RWPE2 (cell line): ENCODE results near the gene TEK.

Experiments
- ATAC-seq: fragments of 200-7000 bp; cut with Tn5 transposase; 3 replicates; pipeline ENCODE4 v1.9.1; 2021; ENCODE audit warnings: low read depth
- DNase-seq: peaks from one replicate; pipeline ENCODE4 v3.0.0-alpha.2; 2020; ENCODE audit warnings: low spot score
- H3K27ac ChIP-seq: fragments of 450-650 bp; 2 replicates; pipeline ENCODE4 v1.5.1; 2017; ENCODE audit warnings: mild to moderate bottlenecking; ENCODE audit not compliant: poor library complexity, severe bottlenecking
- H3K27me3 ChIP-seq: fragments of 250-450 bp; sonication (Bioruptor Pico); 2 replicates; pipeline ENCODE4 v1.5.1; 2021; ENCODE audit warnings: mild to moderate bottlenecking, moderate library complexity; ENCODE audit not compliant: insufficient read depth, poor library complexity, severe bottlenecking
- H3K36me3 ChIP-seq: fragments of 250-450 bp; sonication (Bioruptor Pico); 2 replicates; pipeline ENCODE4 v1.5.1; 2020; ENCODE audit warnings: low read depth, mild to moderate bottlenecking, moderate library complexity
- H3K4me1 ChIP-seq: fragments of 250-450 bp; sonication (Bioruptor Pico); 2 replicates; pipeline ENCODE4 v1.5.1; 2021; ENCODE audit warnings: mild to moderate bottlenecking, moderate library complexity; ENCODE audit not compliant: insufficient read depth, poor library complexity, severe bottlenecking
- H3K4me3 ChIP-seq: fragments of 250-450 bp; sonication (Bioruptor Pico); 2 replicates; pipeline ENCODE4 v1.5.1; 2021; ENCODE audit warnings: mild to moderate bottlenecking, moderate library complexity; ENCODE audit not compliant: severe bottlenecking
- H3K9me3 ChIP-seq: fragments of 250-450 bp; sonication (Bioruptor Pico); 2 replicates; pipeline ENCODE4 v1.5.1; 2021; ENCODE audit warnings: mild to moderate bottlenecking, moderate library complexity; ENCODE audit not compliant: severe bottlenecking
- TF ChIP-seq, protein P1 (sequence below): fragments of 450-650 bp; IDR thresholded peaks from one replicate; pipeline ENCODE4 v1.5.1; 2017; ENCODE audit warnings: mild to moderate bottlenecking, moderate library complexity; ENCODE audit not compliant: poor library complexity, severe bottlenecking

The TEK gene

DNA sequence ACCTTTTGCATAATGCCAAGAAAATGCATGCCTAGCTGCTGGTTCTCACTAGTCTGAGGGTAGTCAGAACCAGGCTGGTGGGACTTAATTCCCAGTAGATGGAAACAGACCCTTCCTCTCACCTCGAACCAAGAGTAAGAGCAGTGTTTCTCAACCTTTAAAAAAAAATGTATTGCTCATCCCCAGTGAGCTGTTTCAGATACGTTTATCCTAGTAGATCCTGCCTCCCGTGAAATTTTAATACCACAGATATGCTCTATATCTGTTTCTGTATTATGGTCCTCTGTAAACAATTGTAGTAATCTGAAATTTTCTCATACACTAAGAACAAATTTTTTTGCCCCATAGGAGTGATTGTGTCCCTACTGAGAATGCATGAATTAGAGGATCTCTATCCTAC, 86.2 kb downstream of the TEK start:
- no peak overlapping the region for H3K4me3 ChIP-seq
- ATAC-seq = no peak
- DNase-seq = no peak
- no peaks in the 10 kb centered on the region for H3K9me3 ChIP-seq
- H3K36me3 ChIP-seq = no peaks in the 10 kb centered on the region
- H3K4me1 ChIP-seq = peaks cover 21% of the 10 kb centered on the region
- peak overlapping the region; percentile 49 for H3K27ac ChIP-seq
- TF ChIP-seq, protein P1, sequence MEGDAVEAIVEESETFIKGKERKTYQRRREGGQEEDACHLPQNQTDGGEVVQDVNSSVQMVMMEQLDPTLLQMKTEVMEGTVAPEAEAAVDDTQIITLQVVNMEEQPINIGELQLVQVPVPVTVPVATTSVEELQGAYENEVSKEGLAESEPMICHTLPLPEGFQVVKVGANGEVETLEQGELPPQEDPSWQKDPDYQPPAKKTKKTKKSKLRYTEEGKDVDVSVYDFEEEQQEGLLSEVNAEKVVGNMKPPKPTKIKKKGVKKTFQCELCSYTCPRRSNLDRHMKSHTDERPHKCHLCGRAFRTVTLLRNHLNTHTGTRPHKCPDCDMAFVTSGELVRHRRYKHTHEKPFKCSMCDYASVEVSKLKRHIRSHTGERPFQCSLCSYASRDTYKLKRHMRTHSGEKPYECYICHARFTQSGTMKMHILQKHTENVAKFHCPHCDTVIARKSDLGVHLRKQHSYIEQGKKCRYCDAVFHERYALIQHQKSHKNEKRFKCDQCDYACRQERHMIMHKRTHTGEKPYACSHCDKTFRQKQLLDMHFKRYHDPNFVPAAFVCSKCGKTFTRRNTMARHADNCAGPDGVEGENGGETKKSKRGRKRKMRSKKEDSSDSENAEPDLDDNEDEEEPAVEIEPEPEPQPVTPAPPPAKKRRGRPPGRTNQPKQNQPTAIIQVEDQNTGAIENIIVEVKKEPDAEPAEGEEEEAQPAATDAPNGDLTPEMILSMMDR = no peak
- no peaks in the 10 kb centered on the region for H3K27me3 ChIP-seq

DNA sequence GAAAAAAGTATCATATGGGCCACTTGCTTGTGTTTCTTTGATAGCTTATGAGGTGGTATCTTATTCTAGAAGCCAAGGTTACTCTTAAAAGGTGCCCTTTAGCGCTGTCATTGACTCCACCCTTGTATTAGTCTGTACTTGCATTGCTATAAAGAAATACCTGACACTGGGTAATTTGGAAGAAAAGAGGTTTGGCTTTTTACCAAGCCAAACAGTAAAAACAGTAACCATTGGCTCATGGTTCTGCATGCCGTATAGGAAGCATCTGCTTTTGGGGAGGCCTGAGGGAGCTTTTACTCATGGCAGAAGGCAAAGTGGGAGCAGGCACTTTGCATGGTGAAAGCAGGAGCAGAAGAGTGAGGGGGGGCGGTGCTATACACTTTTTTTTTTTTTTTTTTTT, 87.4 kb downstream of the TEK start:
- H3K4me1 ChIP-seq = peaks cover 25% of the 10 kb centered on the region
- TF ChIP-seq, protein P1 = no peak
- H3K4me3 ChIP-seq = no peak overlapping the region
- peak; percentile 35 for ATAC-seq
- H3K36me3 ChIP-seq = no peaks in the 10 kb centered on the region
- H3K27ac ChIP-seq = peak overlapping the region; percentile 14
- H3K9me3 ChIP-seq = no peaks in the 10 kb centered on the region
- DNase-seq = no peak
- H3K27me3 ChIP-seq = no peaks in the 10 kb centered on the region

DNA sequence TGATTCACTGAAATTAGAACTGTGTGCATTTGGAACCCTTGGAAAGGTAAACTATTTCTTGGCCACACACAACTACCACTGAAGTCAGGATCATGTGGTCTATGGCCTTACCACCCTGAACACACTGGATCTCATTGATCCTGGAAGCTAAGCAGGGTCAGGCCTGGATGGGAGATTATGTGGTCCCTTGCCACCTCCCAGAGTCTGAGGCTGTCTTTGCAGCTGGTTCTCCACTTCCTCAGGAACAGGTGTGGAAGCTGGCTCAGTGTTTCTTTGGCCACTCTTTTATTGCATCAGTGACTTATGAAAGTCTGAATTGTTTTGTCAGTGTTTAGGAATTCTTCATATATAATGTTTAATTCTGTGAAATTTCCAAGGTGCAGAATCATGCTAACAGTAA, 89.2 kb downstream of the TEK start:
- peaks cover 25% of the 10 kb centered on the region for H3K4me1 ChIP-seq
- H3K27ac ChIP-seq = no peak overlapping the region
- no peak overlapping the region for H3K4me3 ChIP-seq
- DNase-seq (no peak), ATAC-seq (peak; percentile 64)
- no peaks in the 10 kb centered on the region for H3K27me3 ChIP-seq
- H3K9me3 ChIP-seq = no peaks in the 10 kb centered on the region
- TF ChIP-seq, protein P1 = peak; percentile 57
- no peaks in the 10 kb centered on the region for H3K36me3 ChIP-seq

DNA sequence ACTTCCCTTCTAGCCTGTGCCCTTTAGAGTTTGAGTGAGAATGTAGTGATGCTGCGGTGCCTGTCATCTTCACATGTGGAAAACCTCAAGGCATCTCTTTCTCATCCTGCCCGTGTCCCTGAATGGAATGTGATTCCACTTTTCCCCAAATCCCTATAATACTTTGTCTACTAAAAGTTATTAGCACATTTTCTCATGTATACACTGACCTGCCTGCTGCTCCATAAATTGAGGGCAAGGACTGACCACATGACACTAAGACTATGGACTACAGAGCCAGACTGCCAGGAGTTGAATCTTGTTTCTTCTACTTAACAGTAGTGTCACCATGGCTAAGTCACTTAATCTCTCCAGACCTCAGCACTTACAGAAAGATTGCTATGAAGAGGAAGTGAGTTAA, 93.0 kb downstream of the TEK start:
- Histone ChIP-seq H3K4me1 (peaks cover 19% of the 10 kb centered on the region), H3K36me3 (no peaks in the 10 kb centered on the region), H3K9me3 (no peaks in the 10 kb centered on the region), H3K27ac (no peak overlapping the region), H3K4me3 (no peak overlapping the region), H3K27me3 (no peaks in the 10 kb centered on the region)
- no peak for DNase-seq
- TF ChIP-seq, protein P1 = no peak
- no peak for ATAC-seq

DNA sequence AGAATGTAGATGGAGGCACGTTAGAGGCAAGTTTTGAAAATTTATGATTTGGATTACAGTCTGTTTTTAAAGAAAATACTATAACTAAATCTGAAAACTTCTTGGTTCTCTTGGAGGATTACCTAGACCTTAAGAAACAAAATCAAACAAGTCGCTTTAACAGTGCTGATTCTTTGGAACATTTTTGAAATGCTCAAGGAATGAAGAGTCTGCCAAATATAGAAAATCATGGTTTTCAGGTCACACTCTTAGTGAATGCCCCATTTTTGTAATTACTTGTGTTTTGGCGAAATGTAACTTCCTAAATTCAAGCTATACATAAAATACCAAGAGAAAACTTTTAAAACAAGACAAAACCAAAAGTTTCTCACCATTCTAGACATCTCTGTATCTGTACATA, 94.8 kb downstream of the TEK start:
- Histone ChIP-seq H3K36me3 (no peaks in the 10 kb centered on the region), H3K4me1 (peaks cover 19% of the 10 kb centered on the region), H3K27ac (no peak overlapping the region), H3K27me3 (no peaks in the 10 kb centered on the region), H3K9me3 (no peaks in the 10 kb centered on the region), H3K4me3 (no peak overlapping the region)
- no peak for ATAC-seq
- TF ChIP-seq, protein P1 = no peak
- DNase-seq = no peak
